ENCODE data around the gene AJM1. TPM values are rescaled to one million over a fixed set of nuclear protein-coding genes. Genes with fewer than 3 reads are reported as not detected.
"Not testable (repeated sequence)": the region's sequence is repeated elsewhere in the genome, so short reads cannot be mapped to it uniquely, and the experiment has no call there.

Gene AJM1
- total RNA-seq, 2 donors from 2014 or later, result 2.9 to 3.7 TPM

DNA sequence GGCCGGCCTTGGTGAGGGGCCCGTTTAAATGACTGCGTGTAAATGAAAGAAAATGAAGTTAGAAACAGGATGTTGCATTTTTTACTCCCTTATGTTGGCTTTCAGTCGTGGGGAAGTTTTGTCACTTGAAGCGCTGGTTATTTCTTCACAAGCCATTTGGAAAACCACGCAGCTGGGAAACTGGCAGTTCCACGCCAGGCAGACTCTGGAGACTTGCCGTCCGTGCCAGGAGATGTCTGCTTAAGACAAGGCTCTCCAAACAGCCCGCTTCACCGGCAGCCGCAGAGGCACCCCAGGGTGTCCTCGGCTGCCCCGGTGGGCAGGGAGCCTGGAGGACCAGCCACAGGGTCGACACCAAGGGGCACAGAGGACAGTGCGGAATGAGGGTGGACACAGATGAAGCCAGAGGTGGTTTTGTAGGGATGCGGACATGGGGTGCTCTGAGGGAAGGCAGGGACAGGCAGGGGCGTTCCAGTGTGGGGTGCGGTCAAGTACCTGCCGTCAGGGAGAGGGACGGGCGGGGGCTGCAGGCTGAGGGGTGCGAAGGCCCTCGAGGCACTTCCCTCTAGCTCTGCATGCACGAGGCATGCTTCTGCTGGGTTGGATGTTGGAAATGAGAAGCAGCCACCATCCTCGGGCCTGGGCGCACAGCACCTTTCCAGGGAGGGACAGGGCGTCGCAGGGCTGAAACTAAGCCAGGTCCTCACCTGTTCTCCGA lies 11.1 kb upstream of the AJM1 start:
- no peaks in the 10 kb centered on the region for H3K4me1 Mint-ChIP-seq
- H3K27ac Mint-ChIP-seq, result no peak overlapping the region
- DNase-seq (no peak), ATAC-seq (no peak)
- no peaks in the 10 kb centered on the region for H3K36me3 Mint-ChIP-seq (ENCODE audit: low read depth)
- H3K27me3 Mint-ChIP-seq, result no peaks in the 10 kb centered on the region
- no peaks in the 10 kb centered on the region for H3K9me3 ChIP-seq (ENCODE audit: control insufficient read depth, low read length, poor library complexity, severe bottlenecking)
- H3K4me3 Mint-ChIP-seq, result no peak overlapping the region

DNA sequence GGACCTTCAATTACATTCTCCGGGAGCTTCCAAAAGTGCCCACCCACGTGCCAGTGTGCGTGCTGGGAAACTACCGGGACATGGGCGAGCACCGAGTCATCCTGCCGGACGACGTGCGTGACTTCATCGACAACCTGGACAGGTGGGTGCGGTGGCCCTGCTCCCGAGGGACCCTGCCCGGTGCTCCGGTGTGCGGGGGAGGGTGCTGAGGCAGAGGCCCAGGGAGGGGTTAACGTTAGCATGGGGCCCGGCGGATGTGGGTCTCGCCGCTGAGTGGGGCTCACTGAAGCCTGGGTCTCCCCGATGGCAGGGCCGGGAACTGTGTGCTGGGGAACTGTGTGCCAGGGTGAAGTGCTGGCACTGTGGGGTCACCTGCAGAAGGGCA lies 10.6 kb upstream of the AJM1 start:
- H3K4me1 Mint-ChIP-seq, result no peaks in the 10 kb centered on the region
- ATAC-seq, result no peak
- H3K27ac Mint-ChIP-seq, result no peak overlapping the region
- no peaks in the 10 kb centered on the region for H3K9me3 ChIP-seq (ENCODE audit: control insufficient read depth, low read length, poor library complexity, severe bottlenecking)
- no peak overlapping the region for H3K4me3 Mint-ChIP-seq
- no peaks in the 10 kb centered on the region for H3K36me3 Mint-ChIP-seq (ENCODE audit: low read depth)
- H3K27me3 Mint-ChIP-seq, result no peaks in the 10 kb centered on the region
- DNase-seq, result no peak

- Mint-ChIP-seq H3K36me3 (ENCODE audit: low read depth) (no peaks in the 10 kb centered on the region), H3K27ac (no peak overlapping the region)
These were observed 9.7 kb upstream of the AJM1 start for GRCh38 chr9:136832581-136832980.

GRCh38 chr9:136833381-136834048 lies 8.8 kb upstream of the AJM1 start:
- not testable (repeated sequence) for ATAC-seq; H3K9me3 ChIP-seq (ENCODE audit: control insufficient read depth, low read length, poor library complexity, severe bottlenecking); DNase-seq; H3K4me1 Mint-ChIP-seq; H3K4me3 Mint-ChIP-seq; H3K27ac Mint-ChIP-seq; H3K27me3 Mint-ChIP-seq; H3K36me3 Mint-ChIP-seq (ENCODE audit: low read depth)

More at GRCh38 chr9:136832581-136832980, 9.7 kb upstream of the AJM1 start:
- no peaks in the 10 kb centered on the region for H3K9me3 ChIP-seq (ENCODE audit: control insufficient read depth, low read length, poor library complexity, severe bottlenecking)
- ATAC-seq (no peak), DNase-seq (no peak)
- Mint-ChIP-seq H3K4me3 (no peak overlapping the region), H3K27me3 (no peaks in the 10 kb centered on the region), H3K4me1 (no peaks in the 10 kb centered on the region)

GRCh38 chr9:136835162-136835931 lies 6.9 kb upstream of the AJM1 start:
- DNase-seq, result no peak
- no peak for ATAC-seq
- H3K4me3 Mint-ChIP-seq, result no peak overlapping the region
- peaks cover 3% of the 10 kb centered on the region for H3K4me1 Mint-ChIP-seq
- no peaks in the 10 kb centered on the region for H3K27me3 Mint-ChIP-seq
- no peaks in the 10 kb centered on the region for H3K9me3 ChIP-seq (ENCODE audit: control insufficient read depth, low read length, poor library complexity, severe bottlenecking)
- no peak overlapping the region for H3K27ac Mint-ChIP-seq
- H3K36me3 Mint-ChIP-seq (ENCODE audit: low read depth), result peaks cover 3% of the 10 kb centered on the region

- ATAC-seq, result no peak
- Mint-ChIP-seq H3K4me1 (peaks cover 3% of the 10 kb centered on the region), H3K27ac (no peak overlapping the region), H3K27me3 (no peaks in the 10 kb centered on the region), H3K4me3 (no peak overlapping the region), H3K36me3 (ENCODE audit: low read depth) (peaks cover 3% of the 10 kb centered on the region)
- DNase-seq, result no peak
- no peaks in the 10 kb centered on the region for H3K9me3 ChIP-seq (ENCODE audit: control insufficient read depth, low read length, poor library complexity, severe bottlenecking)
These were observed 6.1 kb upstream of the AJM1 start for GRCh38 chr9:136835932-136836904.

DNA sequence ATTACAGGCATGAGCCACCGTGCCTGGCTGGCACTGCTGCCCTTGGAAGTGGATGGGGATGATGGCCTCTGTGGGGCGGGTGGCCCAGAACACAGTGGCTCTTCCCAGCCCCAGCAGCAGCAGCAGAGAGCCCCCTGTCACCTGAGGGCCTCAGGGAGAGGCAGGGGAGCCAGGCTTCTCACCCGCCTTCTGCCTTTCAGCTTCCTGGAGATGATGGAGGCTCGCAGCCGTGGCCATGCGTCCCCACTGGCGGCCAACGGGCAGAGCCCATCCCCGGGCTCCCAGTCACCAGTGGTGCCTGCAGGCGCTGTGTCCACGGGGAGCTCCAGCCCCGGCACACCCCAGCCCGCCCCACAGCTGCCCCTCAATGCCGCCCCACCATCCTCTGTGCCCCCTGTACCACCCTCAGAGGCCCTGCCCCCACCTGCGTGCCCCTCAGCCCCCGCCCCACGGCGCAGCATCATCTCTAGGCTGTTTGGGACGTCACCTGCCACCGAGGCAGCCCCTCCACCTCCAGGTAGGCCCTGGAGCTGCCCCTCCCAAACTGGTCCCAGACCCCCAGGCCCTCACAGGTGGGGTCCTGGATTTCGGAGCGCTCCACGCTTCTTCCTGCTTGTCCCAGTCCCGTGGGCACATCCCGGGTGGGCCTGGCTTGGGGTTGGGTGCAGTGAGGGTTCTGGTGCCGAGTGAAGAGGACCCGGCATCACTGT lies 5.0 kb upstream of the AJM1 start:
- no peaks in the 10 kb centered on the region for H3K9me3 ChIP-seq (ENCODE audit: control insufficient read depth, low read length, poor library complexity, severe bottlenecking)
- Mint-ChIP-seq H3K4me1 (peaks cover 5% of the 10 kb centered on the region), H3K27me3 (no peaks in the 10 kb centered on the region), H3K4me3 (no peak overlapping the region), H3K27ac (no peak overlapping the region), H3K36me3 (ENCODE audit: low read depth) (peaks cover 3% of the 10 kb centered on the region)
- no peak for DNase-seq
- no peak for ATAC-seq

- not testable (repeated sequence) for H3K4me3 Mint-ChIP-seq; H3K27me3 Mint-ChIP-seq; H3K36me3 Mint-ChIP-seq (ENCODE audit: low read depth); H3K27ac Mint-ChIP-seq; H3K4me1 Mint-ChIP-seq; ATAC-seq; DNase-seq; H3K9me3 ChIP-seq (ENCODE audit: control insufficient read depth, low read length, poor library complexity, severe bottlenecking)
These were observed 4.4 kb upstream of the AJM1 start for GRCh38 chr9:136837856-136838277.

GRCh38 chr9:136838314-136839228 lies 3.7 kb upstream of the AJM1 start:
- H3K27ac Mint-ChIP-seq, result no peak overlapping the region
- DNase-seq, result no peak
- H3K36me3 Mint-ChIP-seq (ENCODE audit: low read depth), result peaks cover 3% of the 10 kb centered on the region
- H3K9me3 ChIP-seq (ENCODE audit: control insufficient read depth, low read length, poor library complexity, severe bottlenecking), result no peaks in the 10 kb centered on the region
- no peak for ATAC-seq
- H3K27me3 Mint-ChIP-seq, result no peaks in the 10 kb centered on the region
- peaks cover 6% of the 10 kb centered on the region for H3K4me1 Mint-ChIP-seq
- no peak overlapping the region for H3K4me3 Mint-ChIP-seq

DNA sequence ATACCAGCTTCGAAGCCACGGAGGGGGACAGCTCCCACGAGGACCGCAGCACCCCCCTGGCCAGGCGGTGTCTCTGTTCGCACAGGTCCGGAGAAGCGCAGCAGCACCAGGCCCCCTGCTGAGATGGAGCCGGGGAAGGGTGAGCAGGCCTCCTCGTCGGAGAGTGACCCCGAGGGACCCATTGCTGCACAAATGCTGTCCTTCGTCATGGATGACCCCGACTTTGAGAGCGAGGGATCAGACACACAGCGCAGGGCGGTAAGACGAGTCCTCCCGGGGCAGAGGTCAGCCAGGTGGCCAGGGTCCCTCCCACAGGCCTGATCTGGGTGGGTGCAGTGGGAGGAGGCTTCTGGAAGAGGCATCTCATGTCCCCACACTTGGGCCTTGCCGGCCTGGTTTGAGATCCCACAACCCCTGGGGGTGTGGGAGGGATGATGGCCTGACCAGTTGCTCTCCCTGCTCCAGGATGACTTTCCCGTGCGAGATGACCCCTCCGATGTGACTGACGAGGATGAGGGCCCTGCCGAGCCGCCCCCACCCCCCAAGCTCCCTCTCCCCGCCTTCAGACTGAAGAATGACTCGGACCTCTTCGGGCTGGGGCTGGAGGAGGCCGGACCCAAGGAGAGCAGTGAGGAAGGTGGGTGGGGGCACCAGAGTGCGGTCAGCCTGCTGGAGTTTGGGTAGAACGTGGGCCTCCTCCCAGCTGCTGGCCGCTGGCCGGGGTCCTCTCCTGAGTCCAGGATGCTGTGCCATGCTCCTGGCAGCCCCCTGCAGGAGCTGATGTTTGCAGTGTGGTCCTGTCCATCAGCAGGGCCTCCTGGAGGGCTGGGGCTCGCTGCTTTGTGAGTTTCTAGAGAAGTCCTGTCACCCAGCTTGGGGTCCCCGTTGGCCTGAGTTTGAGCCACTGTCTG lies 2.8 kb upstream of the AJM1 start:
- ATAC-seq (no peak), DNase-seq (no peak)
- Mint-ChIP-seq H3K27me3 (no peaks in the 10 kb centered on the region), H3K27ac (peak overlapping the region; percentile 90), H3K36me3 (ENCODE audit: low read depth) (peaks cover 3% of the 10 kb centered on the region), H3K4me3 (no peak overlapping the region), H3K4me1 (peaks cover 6% of the 10 kb centered on the region)
- no peaks in the 10 kb centered on the region for H3K9me3 ChIP-seq (ENCODE audit: control insufficient read depth, low read length, poor library complexity, severe bottlenecking)
